NCI-H1930 (cell line): Measurements from ENCODE around the gene CORO1C.

Experiments
- DNase-seq, 2 experiments: peaks; one replicate each; lab custom pipeline; 2025; lab: John Stamatoyannopoulos, UW

The CORO1C gene

DNA sequence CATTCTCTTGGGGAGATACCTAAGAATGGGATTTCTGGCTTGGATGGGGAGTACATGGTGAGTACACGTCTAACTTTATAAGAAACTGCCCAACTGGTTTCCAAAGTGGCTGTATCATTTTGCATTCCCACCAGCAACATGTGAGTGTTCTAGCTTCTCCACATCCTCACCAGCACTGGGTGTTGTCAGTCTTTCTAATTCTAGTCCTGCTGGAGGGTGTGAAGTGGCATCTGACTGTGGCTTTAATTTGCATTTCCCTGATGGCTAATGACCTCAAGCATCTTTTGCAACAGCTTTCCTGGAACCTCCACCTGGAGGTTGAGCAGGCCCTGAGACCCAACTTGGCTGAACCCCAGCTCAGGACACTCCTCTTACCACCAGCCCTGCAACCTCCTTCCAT is 115.4 kb downstream of the CORO1C start:
- no peak for DNase-seq

DNA sequence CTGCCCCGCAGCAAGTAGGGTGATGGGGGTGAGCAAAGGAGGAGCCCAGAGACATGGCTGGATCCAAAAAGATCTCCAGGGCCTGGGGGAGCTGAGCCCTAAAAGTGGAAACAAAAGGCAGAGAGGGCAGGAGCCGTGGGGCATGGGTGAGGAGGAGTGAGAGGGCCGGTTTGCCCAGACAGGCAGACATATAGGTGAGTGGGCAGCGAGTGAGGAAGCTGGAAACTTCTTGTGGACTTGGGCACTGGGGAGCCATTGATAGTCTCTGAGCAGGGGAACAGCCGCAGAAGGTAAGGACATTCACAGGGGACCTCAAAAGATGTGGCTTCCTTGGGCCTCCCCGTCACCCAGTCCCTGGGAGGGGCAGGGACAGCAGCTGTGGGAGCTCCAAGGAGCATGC is 116.7 kb downstream of the CORO1C start:
- DNase-seq, result no peak

DNA sequence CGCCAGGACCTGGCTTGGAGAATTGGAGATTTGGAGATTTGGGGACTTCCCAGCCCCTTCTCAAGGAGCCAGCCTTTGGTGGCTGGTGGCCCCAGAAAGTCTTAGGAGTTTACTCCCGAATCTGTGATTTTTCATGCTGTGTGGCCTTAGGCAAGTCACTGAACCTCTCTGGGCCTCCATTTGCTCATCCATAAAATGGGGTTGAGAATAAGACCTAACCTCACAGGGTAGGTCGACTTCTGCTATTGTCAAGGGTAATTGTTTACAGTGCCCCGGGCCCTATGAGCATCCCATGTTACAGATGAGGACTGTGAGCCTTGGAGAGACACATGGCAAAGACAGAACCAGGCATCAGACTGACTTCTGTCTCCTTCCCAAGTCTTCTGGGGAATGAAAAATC is 117.3 kb downstream of the CORO1C start:
- no peak for DNase-seq

DNA sequence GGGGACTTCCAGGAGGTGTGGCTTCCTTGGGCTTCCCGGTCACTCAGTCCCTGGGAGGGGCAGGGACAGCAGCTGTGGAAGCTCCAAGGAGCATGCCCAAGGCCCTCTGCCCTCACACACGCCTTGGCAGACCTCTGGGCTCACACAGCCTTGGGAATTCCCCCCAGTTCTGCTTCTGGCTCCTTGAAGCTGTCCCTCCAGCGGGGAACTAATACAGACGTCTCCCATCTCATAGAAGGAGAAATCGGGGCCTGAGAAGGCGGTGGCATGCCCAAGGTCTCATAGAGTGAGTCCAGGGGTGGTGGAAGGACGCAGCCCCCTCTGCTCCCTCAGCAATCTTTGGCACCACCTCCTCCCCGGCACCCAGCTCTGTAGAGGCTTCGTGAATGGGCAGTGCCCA is 117.8 kb downstream of the CORO1C start:
- no peak for DNase-seq

DNA sequence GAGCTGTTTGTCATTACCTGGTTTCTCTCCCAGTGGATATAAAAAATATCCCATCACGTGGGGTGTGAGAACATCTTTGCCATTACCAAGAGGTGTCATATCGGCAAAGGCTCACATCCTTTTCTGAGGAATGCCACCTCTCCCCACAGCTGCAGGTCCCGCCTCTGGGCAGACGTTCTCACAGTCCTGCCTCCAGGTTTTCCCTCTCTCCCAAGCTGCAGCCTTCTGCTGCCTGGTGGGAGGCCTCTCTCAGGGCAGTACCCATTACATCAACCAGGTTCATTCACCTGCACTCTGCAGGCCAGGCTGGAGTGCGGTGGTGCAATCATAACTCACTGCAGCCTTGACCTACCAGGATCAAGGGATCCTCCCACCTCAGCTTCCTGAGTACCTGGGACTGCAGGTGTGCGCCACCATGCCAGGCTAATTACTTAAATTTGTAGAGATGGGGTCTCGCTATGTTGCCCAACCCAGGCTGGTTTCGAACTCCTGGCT is 118.5 kb downstream of the CORO1C start:
- no peak for DNase-seq

DNA sequence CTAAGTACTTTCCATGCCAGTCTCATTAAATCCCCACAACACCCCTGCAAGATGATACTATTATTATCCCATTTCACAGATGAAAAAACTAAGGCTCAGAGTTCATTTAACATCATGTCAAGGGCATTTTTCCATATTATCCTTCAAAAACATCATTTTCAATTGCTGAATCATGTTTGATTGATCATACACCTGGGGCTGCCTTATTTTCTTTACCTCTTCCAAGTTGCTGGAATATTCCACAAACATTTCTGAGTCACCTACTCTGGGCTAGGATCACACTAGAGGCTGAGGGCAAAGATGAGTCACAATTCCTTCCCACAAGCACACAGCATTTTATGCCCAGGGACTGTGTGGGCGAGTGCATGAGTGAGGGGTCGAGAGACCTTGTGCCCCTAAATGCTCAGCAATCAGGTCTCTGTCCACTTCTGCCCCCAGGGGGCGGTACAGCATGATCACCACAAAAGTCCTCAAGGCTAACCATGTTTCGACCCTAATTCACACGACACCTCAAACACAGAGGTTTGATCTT is 119.4 kb downstream of the CORO1C start:
- DNase-seq, result no peak

DNA sequence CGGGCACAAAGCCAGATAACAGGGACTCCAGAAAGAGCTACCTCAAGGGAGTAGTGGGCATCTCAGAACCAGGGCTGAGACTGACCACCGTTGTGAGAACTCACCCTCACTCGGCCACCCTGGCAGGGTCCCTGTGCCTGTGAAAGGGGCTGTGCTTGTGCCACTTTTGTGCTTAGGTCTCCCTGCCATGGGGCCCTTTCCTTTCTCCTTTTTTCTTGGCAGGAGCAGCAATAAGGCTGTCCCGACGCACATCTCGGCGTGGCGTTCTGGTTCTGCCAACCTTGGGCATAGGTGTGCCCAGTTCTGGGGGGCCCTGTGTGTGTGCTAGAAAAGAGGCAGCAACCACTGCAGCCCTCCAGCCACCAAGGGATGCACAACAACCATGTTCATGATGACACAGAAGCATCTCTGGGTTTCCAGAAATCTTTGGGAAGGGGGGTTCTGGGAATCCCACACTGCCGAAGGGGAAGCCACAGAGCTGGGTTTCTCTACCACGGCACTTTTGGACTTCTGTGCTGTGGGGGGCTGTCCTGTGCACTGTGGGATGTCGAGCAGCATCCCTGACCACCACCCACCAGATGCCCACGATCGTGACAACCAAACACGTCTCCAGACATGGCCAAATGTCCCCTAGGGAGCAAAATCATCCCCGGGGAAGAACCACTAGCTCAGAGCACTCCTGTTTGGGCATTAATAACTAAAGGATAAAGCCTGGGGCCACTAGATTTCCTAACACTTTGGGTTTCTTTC is 120.3 kb downstream of the CORO1C start:
- DNase-seq, result no peak

DNA sequence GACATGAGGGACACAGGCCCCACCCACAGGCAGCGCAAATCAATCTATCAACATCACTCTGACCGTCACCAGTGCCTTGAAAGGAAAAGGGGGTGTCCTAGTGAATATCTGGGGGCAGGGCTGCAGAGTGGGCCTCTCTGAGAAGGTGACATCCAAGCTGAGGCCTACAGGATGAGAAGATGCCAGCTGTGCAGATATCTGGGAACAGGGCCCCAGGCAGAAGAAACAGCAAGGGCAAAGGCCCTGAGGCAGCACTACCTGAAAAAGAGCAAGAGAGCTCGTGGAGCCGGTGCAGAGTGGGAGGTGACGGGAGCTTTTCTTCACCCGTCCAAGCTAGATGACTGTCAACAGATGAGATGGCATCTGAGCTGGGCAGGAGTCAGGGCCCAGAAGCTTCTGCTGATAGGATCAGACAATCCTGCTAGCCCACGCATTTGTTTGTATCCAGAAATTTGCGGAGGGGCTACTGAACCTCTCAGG is 120.9 kb downstream of the CORO1C start:
- no peak for DNase-seq

DNA sequence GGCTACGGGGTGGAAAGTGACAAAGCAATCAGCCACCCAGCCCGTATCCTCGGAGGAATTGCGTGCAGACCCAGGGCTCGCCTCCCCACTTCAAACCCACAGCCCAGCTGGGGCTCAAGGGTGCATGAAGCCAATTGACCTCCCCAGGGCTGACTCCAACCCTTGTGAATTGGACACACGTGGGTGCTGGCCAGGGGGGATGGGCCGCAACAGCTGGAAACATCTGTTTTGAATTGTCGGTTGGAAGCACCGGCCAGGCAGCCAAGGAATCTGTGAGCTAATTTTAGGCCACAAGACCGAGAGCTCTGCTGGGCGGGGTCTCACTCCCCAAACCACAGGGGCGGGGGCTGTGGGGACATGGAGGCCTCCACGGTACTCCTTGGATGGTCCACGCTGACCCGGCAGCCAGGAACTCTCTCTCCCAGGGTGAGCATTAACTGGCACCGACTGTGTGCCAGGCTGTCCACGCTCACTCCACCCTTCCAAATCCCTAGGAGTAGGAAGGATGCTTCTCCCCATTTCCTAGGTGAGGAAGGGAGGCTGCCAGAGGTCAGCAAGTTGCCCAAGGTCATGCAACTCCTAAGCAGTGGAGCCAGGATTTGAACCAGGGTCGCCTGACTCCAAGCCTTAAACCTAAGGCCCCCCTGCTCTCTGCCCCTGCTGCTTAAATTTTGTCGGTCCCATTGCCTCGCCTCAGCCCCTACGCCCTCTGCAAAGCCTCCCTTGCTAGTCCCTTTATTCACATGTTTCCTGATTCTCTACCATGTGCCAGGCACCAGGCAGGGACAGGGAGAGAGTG is 121.6 kb downstream of the CORO1C start:
- no peak for DNase-seq

DNA sequence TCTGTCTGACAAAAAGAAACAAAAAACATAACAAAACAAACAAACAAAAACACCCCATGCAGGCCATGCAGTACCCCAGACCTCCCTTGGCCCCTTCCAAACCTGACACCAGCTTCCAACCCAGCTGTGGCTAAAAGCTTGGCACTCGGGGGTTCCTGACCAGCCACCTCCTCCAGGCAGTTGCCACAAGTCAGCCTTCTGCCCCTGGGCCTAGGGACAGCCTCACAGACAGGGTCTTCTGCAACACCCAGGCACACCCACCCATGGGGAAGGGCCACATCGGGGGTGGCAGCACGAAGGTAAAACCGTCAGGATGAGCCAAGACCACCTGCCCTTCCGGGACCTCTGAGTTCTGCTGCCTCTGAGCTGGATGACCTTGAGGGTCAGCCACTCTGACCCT is 122.7 kb downstream of the CORO1C start:
- no peak for DNase-seq

DNA sequence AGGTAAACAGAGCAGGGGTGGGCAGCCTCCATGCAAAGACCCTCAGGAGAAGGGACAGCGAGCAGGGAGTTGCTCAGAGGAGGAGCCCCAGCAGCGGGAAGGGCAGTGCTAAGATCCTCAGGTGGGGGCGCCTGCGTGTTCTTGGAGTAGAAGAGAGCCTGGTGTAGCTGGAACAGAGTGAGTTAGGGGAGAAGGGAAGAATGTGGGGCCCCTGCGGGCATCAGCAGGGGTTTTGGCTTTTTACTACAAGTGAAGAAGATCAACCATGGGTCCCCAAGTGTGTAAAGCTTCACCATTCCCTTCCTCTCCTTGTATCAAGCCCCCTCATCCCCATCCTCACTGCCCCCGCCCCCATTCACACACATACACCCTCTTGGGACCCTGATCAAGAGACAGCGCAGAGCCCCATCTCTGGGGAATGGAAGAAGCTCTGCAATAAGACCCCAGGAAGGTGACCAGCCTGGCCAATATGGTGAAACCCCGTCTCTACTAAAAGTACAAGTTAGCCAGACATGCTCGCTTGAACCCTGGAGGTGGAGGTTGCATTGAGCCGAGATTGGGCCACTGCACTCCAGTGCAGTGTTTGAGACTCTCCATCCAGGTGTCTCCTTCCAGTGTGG is 123.2 kb downstream of the CORO1C start:
- DNase-seq, result no peak

DNA sequence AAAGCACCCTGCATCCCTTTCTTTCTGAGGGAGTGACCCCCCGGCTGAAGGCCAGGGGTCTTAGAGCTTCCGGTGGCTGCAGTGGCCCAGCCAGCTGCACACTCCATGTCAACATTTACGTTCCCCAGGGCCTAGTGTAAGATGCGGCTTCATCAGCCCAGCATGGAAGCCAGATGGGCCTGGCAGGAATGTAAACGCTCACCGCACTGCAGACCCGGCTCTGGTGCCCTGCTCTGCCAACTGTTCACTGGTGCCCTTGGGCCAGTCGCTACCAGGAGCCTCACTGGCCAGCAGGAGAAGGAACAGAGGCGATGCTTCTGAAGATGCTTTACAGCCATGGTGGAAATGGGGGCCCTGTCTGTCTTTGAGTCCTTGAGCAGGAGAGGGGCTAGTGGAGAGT is 124.8 kb downstream of the CORO1C start:
- no peak for DNase-seq

DNA sequence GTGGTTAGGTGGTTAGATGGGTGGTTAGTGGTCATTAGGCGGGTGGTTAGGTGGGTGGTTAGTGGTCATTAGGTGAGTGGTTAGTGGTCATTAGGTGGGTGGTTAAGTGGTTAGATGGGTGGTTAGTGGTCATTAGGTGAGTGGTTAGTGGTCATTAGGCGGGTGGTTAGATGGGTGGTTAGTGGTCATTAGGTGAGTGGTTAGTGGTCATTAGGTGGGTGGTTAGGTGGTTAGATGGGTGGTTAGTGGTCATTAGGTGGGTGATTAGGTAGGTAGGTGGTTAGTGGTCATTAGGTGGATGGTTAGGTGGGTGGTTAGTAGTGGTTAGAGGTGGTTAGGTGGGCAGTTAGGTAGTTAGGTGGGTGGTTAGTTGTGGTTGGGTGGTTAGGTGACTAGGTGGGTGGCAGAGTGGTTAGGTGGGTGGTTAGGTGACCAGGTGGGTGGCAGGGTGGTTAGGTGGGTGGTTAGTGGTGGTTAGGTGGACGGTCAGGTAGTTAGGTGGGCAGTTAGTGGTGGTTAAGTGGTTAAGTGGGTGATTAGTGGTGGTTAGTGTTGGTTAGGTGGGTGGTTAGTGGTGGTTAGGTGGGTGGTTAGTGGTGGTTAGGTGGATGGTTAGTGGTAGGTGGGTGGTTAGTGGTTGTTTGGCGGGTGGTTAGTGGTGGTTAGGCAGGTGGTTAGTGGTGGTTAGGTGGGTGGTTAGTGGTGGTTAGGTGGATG is 125.5 kb downstream of the CORO1C start:
- no peak for DNase-seq

DNA sequence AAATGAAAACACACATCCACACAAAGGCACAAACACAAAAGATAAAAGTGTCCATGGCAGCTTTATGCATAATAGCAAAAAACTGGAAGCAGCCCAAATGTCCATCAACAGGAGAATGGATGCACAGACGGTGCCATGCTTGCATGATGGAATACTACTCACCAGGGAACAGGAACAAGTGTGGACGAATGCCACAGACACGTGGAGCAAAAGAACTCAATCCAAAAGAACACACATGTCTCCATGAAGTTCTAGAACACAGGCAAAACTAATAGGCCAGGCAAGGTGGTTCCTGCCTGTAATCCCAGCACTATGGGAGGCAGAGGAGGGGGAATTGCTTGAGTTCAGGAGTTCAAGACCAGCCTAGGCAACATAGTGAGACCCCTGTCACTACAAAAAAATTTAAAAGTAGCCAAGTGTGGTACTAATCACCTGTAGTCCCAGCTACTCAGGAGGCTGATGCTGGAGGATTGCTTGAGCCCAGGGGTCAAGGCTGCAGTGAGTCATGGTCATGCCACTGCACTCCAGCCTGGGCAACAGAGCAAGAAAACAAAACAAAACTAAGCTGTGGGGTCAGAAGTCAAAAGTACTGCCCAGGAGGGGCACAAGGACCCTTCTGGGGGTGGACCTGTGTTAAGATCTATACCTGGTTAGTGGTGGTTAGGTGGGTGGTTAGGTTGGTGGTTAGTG is 126.2 kb downstream of the CORO1C start:
- no peak for DNase-seq

DNA sequence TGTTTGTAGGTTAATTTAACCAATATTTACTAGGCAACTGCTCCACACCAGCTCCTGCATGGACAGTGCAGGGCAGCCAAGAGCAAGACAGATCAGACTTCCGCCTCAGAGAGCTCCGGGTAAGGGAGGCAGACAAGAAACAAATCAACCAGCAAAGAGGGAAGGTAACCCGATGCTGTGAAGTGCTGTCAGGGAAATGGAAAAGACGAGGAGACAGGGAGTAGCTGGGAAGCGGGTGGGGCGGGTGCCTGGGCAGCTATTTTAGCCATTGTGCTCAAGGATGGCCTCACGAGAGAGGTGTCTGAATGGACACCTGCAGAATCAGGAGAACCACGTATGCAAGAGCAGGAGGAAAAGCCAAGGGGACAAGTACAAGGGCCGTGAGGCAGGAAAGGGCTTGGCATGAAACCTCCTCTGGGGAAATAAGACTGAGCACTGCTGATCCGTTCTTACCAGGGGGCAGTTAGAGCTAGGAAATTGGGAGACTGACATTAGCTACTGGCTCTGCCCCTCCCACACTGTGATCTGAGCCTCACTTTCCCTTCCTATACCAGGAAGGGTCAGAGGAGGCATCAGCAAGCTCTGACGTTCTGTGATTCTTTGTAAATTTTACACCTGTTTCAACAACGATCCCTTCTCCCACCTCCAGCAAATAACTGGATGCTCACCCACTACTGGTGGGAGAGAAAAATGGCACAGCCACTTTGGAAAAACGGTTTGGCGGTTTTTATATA is 126.9 kb downstream of the CORO1C start:
- DNase-seq, result no peak

DNA sequence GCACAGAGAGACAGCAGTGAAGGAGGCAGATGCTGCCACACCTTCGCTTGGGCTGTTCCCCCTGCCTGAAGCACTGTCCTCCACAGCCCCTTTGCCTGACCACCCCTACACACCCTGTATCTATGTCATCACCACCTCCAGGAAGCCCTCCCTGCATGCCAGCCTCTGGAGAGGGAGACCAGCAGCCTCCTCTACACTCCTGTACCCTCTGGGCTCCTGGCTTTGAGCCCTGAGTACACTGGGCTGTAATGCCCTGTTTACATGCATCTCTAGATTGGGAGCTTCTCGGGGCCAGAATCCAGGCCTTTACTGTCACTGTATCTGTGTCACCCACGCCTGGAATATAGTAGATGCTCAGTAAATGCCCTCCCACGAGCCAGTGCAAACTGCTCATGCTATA is 127.6 kb downstream of the CORO1C start:
- no peak for DNase-seq

DNA sequence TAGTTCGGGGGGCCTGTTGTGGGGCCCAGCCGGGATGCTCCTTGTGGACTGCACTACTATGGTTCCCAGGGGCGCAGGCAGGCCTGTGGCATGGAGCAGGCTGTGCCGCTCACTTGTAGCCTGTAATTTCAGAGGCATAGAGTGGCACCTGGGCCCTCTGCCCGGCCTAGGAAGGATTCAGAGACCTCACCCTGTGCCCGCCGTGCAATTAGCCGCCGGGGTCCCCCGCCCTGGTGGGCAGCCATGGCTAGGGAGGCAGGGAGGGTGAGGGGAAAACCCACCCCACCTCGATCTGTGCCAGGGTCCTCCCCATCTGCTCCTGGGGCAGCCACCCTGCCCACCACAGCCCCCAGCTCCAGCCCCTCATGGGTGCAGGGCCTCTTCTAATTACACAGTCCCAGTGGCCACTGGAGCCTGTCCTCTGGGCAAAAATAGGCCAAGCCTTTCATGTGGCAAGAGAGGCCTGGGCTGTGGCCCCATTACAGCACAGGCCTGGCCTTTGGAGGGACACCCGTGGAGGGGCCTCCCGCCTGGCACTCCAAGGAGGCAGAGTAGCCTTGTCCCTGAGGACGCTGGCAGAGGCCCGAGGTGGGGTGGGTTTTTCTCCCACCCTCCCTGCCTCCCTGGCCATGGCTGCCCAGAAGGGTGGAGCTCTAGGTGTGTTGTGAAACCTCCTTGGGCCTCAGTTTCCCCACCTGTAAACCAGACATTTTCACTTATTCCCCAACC is 128.2 kb downstream of the CORO1C start:
- DNase-seq, result no peak

DNA sequence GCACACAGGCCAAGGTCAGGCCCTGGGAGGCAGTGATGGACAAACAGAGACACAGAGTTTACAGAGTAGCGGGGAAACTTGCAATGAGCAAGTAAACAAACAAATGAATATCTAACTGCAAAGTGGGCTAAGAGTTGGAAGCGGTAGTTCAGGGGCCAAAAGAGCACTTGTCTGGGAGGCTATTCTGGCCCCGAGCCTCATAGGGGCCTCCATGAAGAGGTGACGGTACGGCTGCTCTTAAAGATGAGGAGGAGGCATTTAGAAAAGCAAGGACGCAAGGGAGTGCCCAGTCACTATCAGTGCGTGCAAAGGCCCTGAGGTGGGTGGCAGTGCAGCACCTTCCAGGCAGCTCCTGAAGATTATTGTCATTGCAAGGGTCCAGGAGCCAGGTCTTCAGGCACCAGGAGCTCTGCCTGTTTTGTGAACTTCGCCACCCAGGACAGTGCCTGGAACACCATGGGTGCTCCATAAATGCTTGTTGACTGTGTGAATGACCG is 129.1 kb downstream of the CORO1C start:
- DNase-seq, result no peak

DNA sequence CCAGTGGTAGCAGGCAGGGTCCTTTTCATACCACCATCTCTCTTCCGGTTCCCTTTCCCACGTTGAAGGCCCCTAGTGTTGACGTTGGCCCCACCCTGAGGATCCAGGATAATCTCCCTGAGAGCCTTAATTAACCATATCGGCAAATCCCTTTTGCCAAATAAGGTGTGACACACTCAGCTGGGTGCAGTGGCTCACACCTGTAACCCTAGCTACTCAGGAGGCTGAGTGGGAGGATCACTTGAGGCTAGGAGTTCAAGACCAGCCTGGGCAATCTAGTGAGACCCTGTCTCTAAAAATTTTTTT is 130.7 kb downstream of the CORO1C start:
- no peak for DNase-seq
